ENCODE results near the gene CER1.
A peak's percentile ranks its signal among the peaks of the same experiment; 100 is the strongest.

The CER1 gene

GRCh38 chr9:14722391-14723035 is at the start of gene CER1:
CER1 (minus strand) TSS chr9:14722733; CDS start chr9:14722672, 61 bp downstream.
- FAIRE-seq (no peak), DNase-seq (ENCODE audit: insufficient read length, low spot score) (no peak)
- no peak for TF ChIP-seq POLR2A (IDR thresholded peaks at IDR 0.05; ENCODE audit: low read depth, low read length)

GRCh38 chr9:14770592-14770991 is 48.1 kb upstream of the CER1 start:
- DNase-seq (ENCODE audit: insufficient read length, low spot score) (no peak), FAIRE-seq (no peak)
- no peak for TF ChIP-seq POLR2A (IDR thresholded peaks at IDR 0.05; ENCODE audit: low read depth, low read length)

GRCh38 chr9:14769230-14769571 is 46.7 kb upstream of the CER1 start:
- no peak for DNase-seq (ENCODE audit: insufficient read length, low spot score)
- peak; percentile 65 for FAIRE-seq
- TF ChIP-seq POLR2A (IDR thresholded peaks at IDR 0.05; ENCODE audit: low read depth, low read length), result no peak

- DNase-seq (ENCODE audit: insufficient read length, low spot score) (peak; percentile 16), FAIRE-seq (peak; percentile 92)
- TF ChIP-seq POLR2A (IDR thresholded peaks at IDR 0.05; ENCODE audit: low read depth, low read length), result no peak
Measured at GRCh38 chr9:14768405-14769229, 46.1 kb upstream of the CER1 start.

- TF ChIP-seq POLR2A (IDR thresholded peaks at IDR 0.05; ENCODE audit: low read depth, low read length), result no peak
- FAIRE-seq, result no peak
- no peak for DNase-seq (ENCODE audit: insufficient read length, low spot score)
Measured at GRCh38 chr9:14766299-14766698, 43.8 kb upstream of the CER1 start.

GRCh38 chr9:14761584-14761983 is 39.1 kb upstream of the CER1 start:
- TF ChIP-seq POLR2A (IDR thresholded peaks at IDR 0.05; ENCODE audit: low read depth, low read length), result no peak
- FAIRE-seq, result no peak
- no peak for DNase-seq (ENCODE audit: insufficient read length, low spot score)

GRCh38 chr9:14760060-14760459 is 37.5 kb upstream of the CER1 start:
- DNase-seq (ENCODE audit: insufficient read length, low spot score), result no peak
- no peak for TF ChIP-seq POLR2A (IDR thresholded peaks at IDR 0.05; ENCODE audit: low read depth, low read length)
- no peak for FAIRE-seq

- TF ChIP-seq POLR2A (IDR thresholded peaks at IDR 0.05; ENCODE audit: low read depth, low read length), result no peak
- no peak for DNase-seq (ENCODE audit: insufficient read length, low spot score)
- FAIRE-seq, result no peak
Measured at GRCh38 chr9:14756291-14756690, 33.8 kb upstream of the CER1 start.

- DNase-seq (ENCODE audit: insufficient read length, low spot score), result no peak
- no peak for FAIRE-seq
- TF ChIP-seq POLR2A (IDR thresholded peaks at IDR 0.05; ENCODE audit: low read depth, low read length), result no peak
Measured at GRCh38 chr9:14752871-14753270, 30.3 kb upstream of the CER1 start.

- FAIRE-seq (no peak), DNase-seq (ENCODE audit: insufficient read length, low spot score) (no peak)
- no peak for TF ChIP-seq POLR2A (IDR thresholded peaks at IDR 0.05; ENCODE audit: low read depth, low read length)
Measured at GRCh38 chr9:14752271-14752670, 29.7 kb upstream of the CER1 start.

- no peak for FAIRE-seq
- no peak for TF ChIP-seq POLR2A (IDR thresholded peaks at IDR 0.05; ENCODE audit: low read depth, low read length)
- DNase-seq (ENCODE audit: insufficient read length, low spot score), result no peak
Measured at GRCh38 chr9:14750821-14751220, 28.3 kb upstream of the CER1 start.

GRCh38 chr9:14749741-14750211 is 27.2 kb upstream of the CER1 start:
- DNase-seq (ENCODE audit: insufficient read length, low spot score) (no peak), FAIRE-seq (no peak)
- no peak for TF ChIP-seq POLR2A (IDR thresholded peaks at IDR 0.05; ENCODE audit: low read depth, low read length)

- FAIRE-seq (no peak), DNase-seq (ENCODE audit: insufficient read length, low spot score) (no peak)
- TF ChIP-seq POLR2A (IDR thresholded peaks at IDR 0.05; ENCODE audit: low read depth, low read length), result no peak
Measured at GRCh38 chr9:14748373-14748772, 25.8 kb upstream of the CER1 start.

- FAIRE-seq, result no peak
- no peak for TF ChIP-seq POLR2A (IDR thresholded peaks at IDR 0.05; ENCODE audit: low read depth, low read length)
- no peak for DNase-seq (ENCODE audit: insufficient read length, low spot score)
Measured at GRCh38 chr9:14747111-14747510, 24.6 kb upstream of the CER1 start.

GRCh38 chr9:14746626-14747025 is 24.1 kb upstream of the CER1 start:
- no peak for TF ChIP-seq POLR2A (IDR thresholded peaks at IDR 0.05; ENCODE audit: low read depth, low read length)
- DNase-seq (ENCODE audit: insufficient read length, low spot score), result no peak
- no peak for FAIRE-seq
